ENCODE results near the gene SLC13A2. TPM values are rescaled to one million over a fixed set of nuclear protein-coding genes. Genes with fewer than 3 reads are reported as not detected.

The SLC13A2 gene
- total and polyA plus RNA-seq, 9 of the 15 experiments (the other 6 are each of a cell fraction or from before 2014, with no cell fraction given): 0.13 TPM; not detected in 8

GRCh38 chr17:28513476-28513875 lies 40.0 kb downstream of the SLC13A2 start:
- TF ChIP-seq ZNF766 (CRISPR knock-in tag; conservative IDR thresholded peaks at IDR 0.05) (no peak), RFX1 (IDR thresholded peaks at IDR 0.05) (no peak), ZNF184 (CRISPR knock-in tag; IDR thresholded peaks at IDR 0.05) (no peak), ZKSCAN3 (CRISPR knock-in tag; IDR thresholded peaks at IDR 0.05) (no peak)
- TF ChIP-seq, protein P1, sequence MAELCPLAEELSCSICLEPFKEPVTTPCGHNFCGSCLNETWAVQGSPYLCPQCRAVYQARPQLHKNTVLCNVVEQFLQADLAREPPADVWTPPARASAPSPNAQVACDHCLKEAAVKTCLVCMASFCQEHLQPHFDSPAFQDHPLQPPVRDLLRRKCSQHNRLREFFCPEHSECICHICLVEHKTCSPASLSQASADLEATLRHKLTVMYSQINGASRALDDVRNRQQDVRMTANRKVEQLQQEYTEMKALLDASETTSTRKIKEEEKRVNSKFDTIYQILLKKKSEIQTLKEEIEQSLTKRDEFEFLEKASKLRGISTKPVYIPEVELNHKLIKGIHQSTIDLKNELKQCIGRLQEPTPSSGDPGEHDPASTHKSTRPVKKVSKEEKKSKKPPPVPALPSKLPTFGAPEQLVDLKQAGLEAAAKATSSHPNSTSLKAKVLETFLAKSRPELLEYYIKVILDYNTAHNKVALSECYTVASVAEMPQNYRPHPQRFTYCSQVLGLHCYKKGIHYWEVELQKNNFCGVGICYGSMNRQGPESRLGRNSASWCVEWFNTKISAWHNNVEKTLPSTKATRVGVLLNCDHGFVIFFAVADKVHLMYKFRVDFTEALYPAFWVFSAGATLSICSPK (IDR thresholded peaks at IDR 0.05; ENCODE audit: borderline replicate concordance): no peak
- TF ChIP-seq, protein P2, sequence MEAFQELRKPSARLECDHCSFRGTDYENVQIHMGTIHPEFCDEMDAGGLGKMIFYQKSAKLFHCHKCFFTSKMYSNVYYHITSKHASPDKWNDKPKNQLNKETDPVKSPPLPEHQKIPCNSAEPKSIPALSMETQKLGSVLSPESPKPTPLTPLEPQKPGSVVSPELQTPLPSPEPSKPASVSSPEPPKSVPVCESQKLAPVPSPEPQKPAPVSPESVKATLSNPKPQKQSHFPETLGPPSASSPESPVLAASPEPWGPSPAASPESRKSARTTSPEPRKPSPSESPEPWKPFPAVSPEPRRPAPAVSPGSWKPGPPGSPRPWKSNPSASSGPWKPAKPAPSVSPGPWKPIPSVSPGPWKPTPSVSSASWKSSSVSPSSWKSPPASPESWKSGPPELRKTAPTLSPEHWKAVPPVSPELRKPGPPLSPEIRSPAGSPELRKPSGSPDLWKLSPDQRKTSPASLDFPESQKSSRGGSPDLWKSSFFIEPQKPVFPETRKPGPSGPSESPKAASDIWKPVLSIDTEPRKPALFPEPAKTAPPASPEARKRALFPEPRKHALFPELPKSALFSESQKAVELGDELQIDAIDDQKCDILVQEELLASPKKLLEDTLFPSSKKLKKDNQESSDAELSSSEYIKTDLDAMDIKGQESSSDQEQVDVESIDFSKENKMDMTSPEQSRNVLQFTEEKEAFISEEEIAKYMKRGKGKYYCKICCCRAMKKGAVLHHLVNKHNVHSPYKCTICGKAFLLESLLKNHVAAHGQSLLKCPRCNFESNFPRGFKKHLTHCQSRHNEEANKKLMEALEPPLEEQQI (IDR thresholded peaks at IDR 0.05): no peak
- TF ChIP-seq, protein P3, sequence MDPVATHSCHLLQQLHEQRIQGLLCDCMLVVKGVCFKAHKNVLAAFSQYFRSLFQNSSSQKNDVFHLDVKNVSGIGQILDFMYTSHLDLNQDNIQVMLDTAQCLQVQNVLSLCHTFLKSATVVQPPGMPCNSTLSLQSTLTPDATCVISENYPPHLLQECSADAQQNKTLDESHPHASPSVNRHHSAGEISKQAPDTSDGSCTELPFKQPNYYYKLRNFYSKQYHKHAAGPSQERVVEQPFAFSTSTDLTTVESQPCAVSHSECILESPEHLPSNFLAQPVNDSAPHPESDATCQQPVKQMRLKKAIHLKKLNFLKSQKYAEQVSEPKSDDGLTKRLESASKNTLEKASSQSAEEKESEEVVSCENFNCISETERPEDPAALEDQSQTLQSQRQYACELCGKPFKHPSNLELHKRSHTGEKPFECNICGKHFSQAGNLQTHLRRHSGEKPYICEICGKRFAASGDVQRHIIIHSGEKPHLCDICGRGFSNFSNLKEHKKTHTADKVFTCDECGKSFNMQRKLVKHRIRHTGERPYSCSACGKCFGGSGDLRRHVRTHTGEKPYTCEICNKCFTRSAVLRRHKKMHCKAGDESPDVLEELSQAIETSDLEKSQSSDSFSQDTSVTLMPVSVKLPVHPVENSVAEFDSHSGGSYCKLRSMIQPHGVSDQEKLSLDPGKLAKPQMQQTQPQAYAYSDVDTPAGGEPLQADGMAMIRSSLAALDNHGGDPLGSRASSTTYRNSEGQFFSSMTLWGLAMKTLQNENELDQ (CRISPR knock-in tag; IDR thresholded peaks at IDR 0.05; ENCODE audit: borderline replicate concordance): no peak
- in situ Hi-C loops (cut with MboI) (no loop called here), intact Hi-C loops (cut with micrococcal nuclease) (loop anchor here (5.0 kb wide), 1 partner anchor 34 kb away; no protein-coding TSS in a partner anchor)
- POLR2A ChIA-PET: no interaction called here
- 0% methylated on average over 7 of the region's 7 CpGs for WGBS (ENCODE audit: insufficient coverage, low coverage, missing lambda C conversion rate)
- no peak for ATAC-seq
- no peaks in the 10 kb centered on the region for H3K79me2 ChIP-seq (ENCODE audit: control insufficient read depth, insufficient read depth, low read length)
- no peak overlapping the region for H2AFZ ChIP-seq (ENCODE audit: low read depth, low read length)
- peaks cover 0 to 11% of the 10 kb centered on the region in 2 experiments; a peak in 2 of 5 replicates for H3K4me1 ChIP-seq (replicated peaks in 1 of 2; ENCODE audit: control insufficient read depth in 2 of 2, insufficient read depth in 2 of 2, low read length in 2 of 2)
- H3K9me3 ChIP-seq (replicated peaks; ENCODE audit: control insufficient read depth, insufficient read depth, low read depth, low read length): no peaks in the 10 kb centered on the region; the same call in 1 of the 2 replicates
- H3K9me1 ChIP-seq (ENCODE audit: control insufficient read depth, insufficient read depth, low read length): no peaks in the 10 kb centered on the region
- no TSS peak for BruUV-seq (replicated peaks)
- H3K36me3 ChIP-seq (ENCODE audit: control insufficient read depth, insufficient read depth, low read length): no peaks in the 10 kb centered on the region
- no peak for DNase-seq (ENCODE audit: extremely low read depth in 1 of 4, low spot score in 3 of 4)
- peaks cover 7 to 45% of the 10 kb centered on the region in 2 experiments; a peak in 3 of 5 replicates for H3K27me3 ChIP-seq (ENCODE audit: control insufficient read depth in 2 of 2, insufficient read depth in 2 of 2, low read length in 2 of 2)
- peaks cover 11% of the 10 kb centered on the region for H4K20me1 ChIP-seq (replicated peaks; ENCODE audit: control insufficient read depth, insufficient read depth, low read length)
- no peak overlapping the region for H3K27ac ChIP-seq (ENCODE audit: extremely low read depth, low read depth, low read length)
- H3K9ac ChIP-seq (ENCODE audit: insufficient read depth in 1 of 2, low read depth in 2 of 2, low read length in 2 of 2): no peak overlapping the region
- no peak overlapping the region for H3K4me3 ChIP-seq
- no peak overlapping the region for H3K4me2 ChIP-seq (ENCODE audit: insufficient read depth, low read length)
- CTCF ChIA-PET (ENCODE audit: low intra/inter-chr PET ratio): no interaction called here
- FAIRE-seq: no peak
